ENCODE results near the gene KIAA1755.
A peak's percentile ranks its signal among the peaks of the same experiment; 100 is the strongest.

GRCh38 chr20:38222923-38223742 is 37.4 kb downstream of the KIAA1755 start:
- peak; percentile 49 for TF ChIP-seq CTCF (IDR thresholded peaks at IDR 0.05; ENCODE audit: low read depth, low read length, poor library complexity, severe bottlenecking)
- TF ChIP-seq EZH2phosphoT487 (IDR thresholded peaks at IDR 0.05; ENCODE audit: borderline replicate concordance, low read length), result no peak

Measured in DOHH2 (cell line).